Parathyroid adenoma (tissue), 2 donors: ENCODE results near the gene S100P.

Experiments
- H2AFZ ChIP-seq: fragments of 300-600 bp; sonication (generic); one replicate; pipeline ENCODE4 v1.7.0; 2017; ENCODE audit warnings: antibody characterized with exemption, mild to moderate bottlenecking
- H3K27ac ChIP-seq: fragments of 300-600 bp; sonication (generic); one replicate; pipeline ENCODE4 v1.7.0; 2017
- H3K27me3 ChIP-seq: fragments of 300-600 bp; sonication (generic); one replicate; pipeline ENCODE4 v1.7.0; 2017; ENCODE audit warnings: low read length; ENCODE audit not compliant: control insufficient read depth, insufficient read depth
- H3K36me3 ChIP-seq: fragments of 300-600 bp; sonication (generic); one replicate; pipeline ENCODE4 v1.7.0; 2017; ENCODE audit warnings: low read length; ENCODE audit not compliant: control insufficient read depth, insufficient read depth
- H3K4me1 ChIP-seq: fragments of 300-600 bp; sonication (generic); one replicate; pipeline ENCODE4 v1.7.0; 2017; ENCODE audit warnings: control low read depth
- H3K4me2 ChIP-seq: fragments of 300-600 bp; sonication (generic); one replicate; pipeline ENCODE4 v1.7.0; 2017; ENCODE audit warnings: low read length
- H3K4me3 ChIP-seq: fragments of 300-600 bp; sonication (generic); one replicate; pipeline ENCODE4 v1.7.0; 2017; ENCODE audit warnings: low read depth, low read length
- H3K79me2 ChIP-seq: fragments of 300-600 bp; sonication (generic); one replicate; pipeline ENCODE4 v1.7.0; 2017; ENCODE audit warnings: control low read depth
- H3K9ac ChIP-seq: fragments of 300-600 bp; sonication (generic); one replicate; pipeline ENCODE4 v1.7.0; 2017; ENCODE audit warnings: mild to moderate bottlenecking
- H3K9me3 ChIP-seq: fragments of 300-600 bp; sonication (generic); one replicate; pipeline ENCODE4 v1.7.0; 2017; ENCODE audit warnings: low read length; ENCODE audit not compliant: control insufficient read depth
- TF ChIP-seq, protein P1 (sequence below): fragments of 300-600 bp; sonication (generic); IDR thresholded peaks from one replicate; pipeline ENCODE4 v1.7.0; 2017; ENCODE audit warnings: antibody characterized with exemption, mild to moderate bottlenecking
- donor health status: primary hyperparathyroidism.

The S100P gene

DNA sequence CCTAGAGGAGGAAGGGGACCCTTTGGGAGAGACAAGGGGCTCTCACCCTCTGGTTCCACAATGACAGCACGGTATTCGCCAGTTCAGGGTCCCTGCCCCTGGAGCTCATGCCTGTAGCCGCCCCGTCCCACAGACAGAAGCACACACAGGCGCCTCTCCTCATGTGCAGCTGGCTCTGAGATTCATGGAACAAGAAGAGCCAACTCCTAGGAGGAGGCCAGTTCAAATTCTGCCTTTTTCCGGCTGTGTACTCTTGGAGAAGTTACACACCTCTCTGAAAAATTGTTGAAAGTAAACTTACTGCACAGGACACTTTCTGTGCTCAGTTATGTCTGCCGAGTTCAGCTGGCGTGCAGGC is 37.6 kb downstream of the S100P start:
- TF ChIP-seq, protein P1, sequence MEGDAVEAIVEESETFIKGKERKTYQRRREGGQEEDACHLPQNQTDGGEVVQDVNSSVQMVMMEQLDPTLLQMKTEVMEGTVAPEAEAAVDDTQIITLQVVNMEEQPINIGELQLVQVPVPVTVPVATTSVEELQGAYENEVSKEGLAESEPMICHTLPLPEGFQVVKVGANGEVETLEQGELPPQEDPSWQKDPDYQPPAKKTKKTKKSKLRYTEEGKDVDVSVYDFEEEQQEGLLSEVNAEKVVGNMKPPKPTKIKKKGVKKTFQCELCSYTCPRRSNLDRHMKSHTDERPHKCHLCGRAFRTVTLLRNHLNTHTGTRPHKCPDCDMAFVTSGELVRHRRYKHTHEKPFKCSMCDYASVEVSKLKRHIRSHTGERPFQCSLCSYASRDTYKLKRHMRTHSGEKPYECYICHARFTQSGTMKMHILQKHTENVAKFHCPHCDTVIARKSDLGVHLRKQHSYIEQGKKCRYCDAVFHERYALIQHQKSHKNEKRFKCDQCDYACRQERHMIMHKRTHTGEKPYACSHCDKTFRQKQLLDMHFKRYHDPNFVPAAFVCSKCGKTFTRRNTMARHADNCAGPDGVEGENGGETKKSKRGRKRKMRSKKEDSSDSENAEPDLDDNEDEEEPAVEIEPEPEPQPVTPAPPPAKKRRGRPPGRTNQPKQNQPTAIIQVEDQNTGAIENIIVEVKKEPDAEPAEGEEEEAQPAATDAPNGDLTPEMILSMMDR = no peak
- Histone ChIP-seq H3K4me1 (no peaks in the 10 kb centered on the region), H3K4me2 (no peak overlapping the region), H3K36me3 (no peaks in the 10 kb centered on the region), H2AFZ (no peak overlapping the region), H3K27ac (no peak overlapping the region), H3K9me3 (no peaks in the 10 kb centered on the region), H3K4me3 (no peak overlapping the region), H3K79me2 (no peaks in the 10 kb centered on the region), H3K9ac (no peak overlapping the region), H3K27me3 (no peaks in the 10 kb centered on the region)

DNA sequence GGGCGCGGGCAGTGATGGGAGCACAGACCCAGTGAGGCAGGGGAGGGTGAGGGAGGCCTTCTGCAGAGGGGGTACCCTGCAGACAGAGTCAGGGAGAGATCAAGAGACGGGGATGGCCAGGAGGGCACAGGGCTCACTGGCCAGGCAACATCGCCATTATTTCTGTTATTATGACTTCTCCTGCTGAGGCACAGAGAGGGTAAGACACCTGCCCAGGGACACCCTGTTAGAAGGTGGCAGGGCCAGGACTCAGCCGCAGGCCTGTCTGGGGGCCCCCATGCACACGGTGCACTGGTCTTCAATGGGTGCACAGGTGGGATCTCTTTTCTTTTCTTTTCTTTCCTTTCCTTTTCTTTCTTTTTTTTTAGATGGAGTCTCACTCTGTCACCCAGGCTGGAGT is 38.1 kb downstream of the S100P start:
- no peak overlapping the region for H3K27ac ChIP-seq
- no peak overlapping the region for H3K4me2 ChIP-seq
- H3K4me3 ChIP-seq = no peak overlapping the region
- no peaks in the 10 kb centered on the region for H3K4me1 ChIP-seq
- no peaks in the 10 kb centered on the region for H3K27me3 ChIP-seq
- no peak overlapping the region for H2AFZ ChIP-seq
- H3K36me3 ChIP-seq = no peaks in the 10 kb centered on the region
- H3K79me2 ChIP-seq = no peaks in the 10 kb centered on the region
- H3K9ac ChIP-seq = no peak overlapping the region
- TF ChIP-seq, protein P1 = no peak
- no peaks in the 10 kb centered on the region for H3K9me3 ChIP-seq

DNA sequence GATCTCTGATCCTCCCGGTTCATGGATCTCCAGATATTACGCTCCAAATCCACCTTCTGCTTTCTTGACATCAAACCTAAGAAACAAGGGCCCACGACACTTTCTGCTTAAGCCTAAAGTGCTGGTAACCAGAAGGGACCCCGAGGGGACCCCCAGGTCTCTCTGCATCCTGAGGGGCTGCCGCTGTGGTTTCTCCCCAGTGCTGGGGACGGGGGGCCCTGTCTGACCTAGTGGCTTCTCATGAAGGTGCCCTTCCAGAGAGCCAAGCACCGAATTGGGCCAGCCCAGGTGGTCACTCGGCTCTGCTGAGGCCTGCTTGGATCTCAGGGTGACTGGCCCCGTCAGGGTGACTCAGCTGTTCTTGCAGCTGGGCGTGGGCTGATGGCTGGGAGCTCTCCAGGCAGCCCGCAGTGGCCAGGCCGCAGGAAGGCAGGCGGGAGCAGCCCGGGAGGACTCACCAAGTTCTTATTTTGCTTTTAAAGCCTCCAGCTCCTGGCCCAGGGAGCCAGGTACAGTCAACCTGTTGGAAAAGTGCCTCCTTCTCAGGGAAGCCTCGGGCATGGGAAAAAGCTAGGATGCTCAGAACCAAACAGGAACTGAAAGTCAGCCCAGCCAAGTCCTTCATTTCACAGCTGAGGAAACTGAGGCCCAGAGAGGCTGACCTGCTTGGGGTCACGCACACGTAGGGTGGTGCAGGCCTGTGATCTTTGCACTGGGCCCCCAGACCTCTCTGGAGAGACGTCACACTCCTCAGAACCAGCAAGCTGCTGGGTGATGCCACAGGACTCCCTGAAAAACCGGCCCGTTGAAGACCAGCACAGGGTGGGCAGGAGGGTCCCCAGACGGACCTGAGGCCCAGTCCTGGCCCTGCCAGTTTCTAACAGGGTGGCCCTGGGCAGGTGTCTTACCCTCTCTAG is 39.0 kb downstream of the S100P start:
- no peak overlapping the region for H3K4me2 ChIP-seq
- no peaks in the 10 kb centered on the region for H3K9me3 ChIP-seq
- TF ChIP-seq, protein P1 = no peak
- no peaks in the 10 kb centered on the region for H3K79me2 ChIP-seq
- H3K9ac ChIP-seq = no peak overlapping the region
- no peaks in the 10 kb centered on the region for H3K36me3 ChIP-seq
- no peak overlapping the region for H3K4me3 ChIP-seq
- H3K27me3 ChIP-seq = no peaks in the 10 kb centered on the region
- no peaks in the 10 kb centered on the region for H3K4me1 ChIP-seq
- no peak overlapping the region for H2AFZ ChIP-seq
- no peak overlapping the region for H3K27ac ChIP-seq

DNA sequence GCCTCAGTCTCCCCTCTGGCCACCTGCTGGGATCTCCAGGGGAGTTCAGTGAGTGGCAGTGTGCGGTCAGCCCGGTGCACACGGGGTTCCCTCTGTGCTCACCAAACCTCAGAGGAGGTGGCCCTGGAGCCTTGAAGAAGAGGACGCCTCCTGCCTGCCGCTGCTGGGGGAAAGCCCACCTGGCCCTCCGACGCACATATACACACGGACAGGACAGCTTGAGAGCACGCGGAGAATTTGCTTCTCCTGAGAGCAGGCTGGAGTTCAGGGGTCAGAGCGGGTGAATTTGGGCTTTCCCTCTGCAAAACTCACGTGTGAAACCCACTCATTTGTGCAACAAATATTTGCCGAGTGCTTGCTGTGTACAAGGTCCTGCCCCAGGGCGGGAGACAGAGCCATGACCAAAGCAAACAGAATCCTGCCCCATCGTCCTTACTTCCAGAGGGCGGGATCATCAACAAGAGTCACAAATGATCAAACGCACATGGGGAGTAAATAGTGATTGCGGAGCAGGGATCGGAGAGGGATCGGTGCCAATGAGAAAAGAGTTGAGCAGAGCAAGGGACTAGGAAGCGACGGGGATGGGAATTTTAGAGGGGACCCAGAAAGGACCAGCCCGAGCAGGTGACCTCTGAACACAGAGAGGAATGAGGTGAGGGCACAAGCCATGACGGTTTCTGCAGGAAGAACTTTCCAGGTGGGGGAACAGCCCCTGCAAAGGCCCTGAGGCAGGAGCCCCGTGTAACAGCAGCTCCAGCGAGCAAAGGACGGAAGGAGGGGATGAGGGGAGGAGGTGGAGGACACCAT is 39.9 kb downstream of the S100P start:
- H3K4me1 ChIP-seq = no peaks in the 10 kb centered on the region
- no peaks in the 10 kb centered on the region for H3K79me2 ChIP-seq
- no peak overlapping the region for H3K4me3 ChIP-seq
- no peaks in the 10 kb centered on the region for H3K9me3 ChIP-seq
- H3K36me3 ChIP-seq = no peaks in the 10 kb centered on the region
- H3K27ac ChIP-seq = no peak overlapping the region
- H3K4me2 ChIP-seq = no peak overlapping the region
- no peak overlapping the region for H3K9ac ChIP-seq
- no peak overlapping the region for H2AFZ ChIP-seq
- TF ChIP-seq, protein P1 = no peak
- H3K27me3 ChIP-seq = no peaks in the 10 kb centered on the region
